Testis (tissue), 2 donors: Measurements from ENCODE around the gene NARF.

Source experiments
- POLR2A ChIP-seq: fragments of 450-650 bp; IDR thresholded peaks from one replicate; pipeline ENCODE4 v1.6.1; 2017; ENCODE audit warnings: antibody characterized with exemption, mild to moderate bottlenecking, moderate library complexity
- TF ChIP-seq, protein P1 (sequence below), 3 experiments: fragments of 450-650 bp in 2 of 3; fragments of 200-600 bp in 1 of 3; sonication (generic) in 1 of 3; IDR thresholded peaks; one replicate each; pipeline ENCODE4 v1.5.1; 2016 to 2019; ENCODE audit warnings: antibody characterized with exemption in 3 of 3, mild to moderate bottlenecking in 2 of 3, moderate library complexity in 1 of 3

- TF ChIP-seq, protein P1, sequence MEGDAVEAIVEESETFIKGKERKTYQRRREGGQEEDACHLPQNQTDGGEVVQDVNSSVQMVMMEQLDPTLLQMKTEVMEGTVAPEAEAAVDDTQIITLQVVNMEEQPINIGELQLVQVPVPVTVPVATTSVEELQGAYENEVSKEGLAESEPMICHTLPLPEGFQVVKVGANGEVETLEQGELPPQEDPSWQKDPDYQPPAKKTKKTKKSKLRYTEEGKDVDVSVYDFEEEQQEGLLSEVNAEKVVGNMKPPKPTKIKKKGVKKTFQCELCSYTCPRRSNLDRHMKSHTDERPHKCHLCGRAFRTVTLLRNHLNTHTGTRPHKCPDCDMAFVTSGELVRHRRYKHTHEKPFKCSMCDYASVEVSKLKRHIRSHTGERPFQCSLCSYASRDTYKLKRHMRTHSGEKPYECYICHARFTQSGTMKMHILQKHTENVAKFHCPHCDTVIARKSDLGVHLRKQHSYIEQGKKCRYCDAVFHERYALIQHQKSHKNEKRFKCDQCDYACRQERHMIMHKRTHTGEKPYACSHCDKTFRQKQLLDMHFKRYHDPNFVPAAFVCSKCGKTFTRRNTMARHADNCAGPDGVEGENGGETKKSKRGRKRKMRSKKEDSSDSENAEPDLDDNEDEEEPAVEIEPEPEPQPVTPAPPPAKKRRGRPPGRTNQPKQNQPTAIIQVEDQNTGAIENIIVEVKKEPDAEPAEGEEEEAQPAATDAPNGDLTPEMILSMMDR (IDR thresholded peaks at IDR 0.05) = no peak
- no peak for TF ChIP-seq POLR2A
These were observed 32.1 kb downstream of the NARF start for GRCh38 chr17:82490512-82491195.
